Right renal pelvis (tissue), 4 donors: ENCODE results near the gene MN1. TPM values are rescaled to one million over a fixed set of nuclear protein-coding genes. Genes with fewer than 3 reads are reported as not detected.

Experiments used
- DNase-seq, 4 donors: peaks; one replicate each; pipeline ENCODE4 v3.0.0-alpha.2; 2013; ENCODE audit warnings: low read depth in 4 of 4, low spot score in 3 of 4, missing footprints in 1 of 4
- polyA plus RNA-seq, 4 donors: library from polyadenylated mRNA; unstranded; fragments of 120-200 nt; gene quantifications; one replicate each; pipeline ENCODE4 v1.2.1, GENCODE V29; 2013; ENCODE audit not compliant: insufficient read length in 4 of 4

Gene MN1
- polyA plus RNA-seq, 4 donors = 6.7 to 10.2 (median 8.3) TPM

- DNase-seq = no peak
These were observed 15.1 kb downstream of the MN1 start for GRCh38 chr22:27786291-27786932.

DNA sequence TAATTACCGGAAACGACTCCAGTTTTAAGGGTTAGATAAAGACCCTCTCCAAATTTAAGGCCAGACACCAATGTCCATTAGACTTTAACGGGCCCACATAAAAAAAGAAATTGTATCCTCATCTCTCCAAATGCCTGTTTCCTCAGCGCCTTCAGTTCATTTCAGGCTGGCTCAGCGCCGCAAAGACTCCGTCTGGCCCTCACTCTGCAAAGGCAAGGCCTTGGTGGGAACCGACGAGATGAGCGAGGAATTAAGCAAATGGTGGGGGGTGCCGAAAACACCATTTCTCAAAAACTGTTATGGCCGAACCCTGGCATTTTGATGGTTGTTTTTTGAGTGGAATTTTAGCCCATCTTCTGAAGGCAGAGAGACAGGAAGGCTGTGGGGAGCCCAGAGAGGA, 15.7 kb downstream of the MN1 start:
- DNase-seq = no peak

GRCh38 chr22:27784120-27784475, 17.5 kb downstream of the MN1 start:
- DNase-seq = no peak

DNA sequence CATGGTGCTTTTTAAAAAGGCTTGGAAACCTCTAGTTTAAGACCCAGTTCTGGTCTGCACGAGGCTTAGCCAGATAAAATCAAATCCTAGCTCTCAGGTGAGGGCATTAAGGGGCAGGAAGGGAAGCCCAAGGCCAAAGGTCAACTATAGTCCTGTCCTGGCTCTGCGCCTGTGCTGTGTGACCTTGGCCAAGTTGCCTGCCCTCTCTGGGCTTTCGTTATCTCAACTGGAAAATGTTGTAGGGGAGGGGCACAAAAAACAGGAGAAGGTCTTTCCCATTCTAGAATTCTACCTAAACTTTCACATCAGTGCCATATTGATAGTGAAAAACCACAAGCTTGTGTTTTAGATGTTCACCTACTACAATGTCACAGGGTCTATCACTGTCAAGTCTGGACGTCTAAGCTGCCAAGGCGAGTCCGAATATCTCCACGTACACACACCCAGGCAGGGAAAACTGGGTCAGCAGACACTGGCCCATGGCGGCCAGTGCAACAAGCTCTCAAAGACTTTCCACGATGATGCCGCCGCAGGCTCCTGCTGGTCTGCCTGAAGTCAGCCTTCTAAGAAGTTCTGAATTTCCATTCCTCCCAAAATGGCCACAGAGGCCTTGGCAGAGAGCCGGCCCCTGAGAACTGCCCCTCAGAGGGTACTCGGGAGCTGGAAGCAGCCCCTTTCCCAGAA, 18.0 kb downstream of the MN1 start:
- DNase-seq = no peak

DNA sequence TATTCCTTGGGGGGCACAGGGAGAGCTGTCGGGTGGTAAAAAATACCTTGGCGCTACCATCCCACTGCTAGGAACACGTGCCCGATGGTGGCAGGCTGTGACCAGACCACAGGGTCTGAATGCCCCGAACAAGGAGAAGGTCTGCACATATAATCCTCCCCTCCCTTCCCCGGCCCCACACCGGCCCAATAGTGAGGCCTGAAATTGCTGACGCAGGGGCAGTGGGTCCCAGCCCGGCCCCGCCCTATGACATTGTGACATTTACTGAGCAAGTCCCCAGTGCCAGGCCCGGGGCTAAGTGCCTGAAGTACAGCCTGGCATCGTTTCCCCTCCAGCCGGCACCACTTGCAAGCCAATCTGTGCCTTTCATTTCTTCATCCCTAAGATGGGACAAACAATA, 19.5 kb downstream of the MN1 start:
- no peak for DNase-seq

- DNase-seq = no peak
These were observed 21.4 kb downstream of the MN1 start for GRCh38 chr22:27780161-27780575.

GRCh38 chr22:27779643-27780042, 21.9 kb downstream of the MN1 start:
- no peak for DNase-seq

GRCh38 chr22:27778294-27779090, 23.1 kb downstream of the MN1 start:
- no peak for DNase-seq

DNA sequence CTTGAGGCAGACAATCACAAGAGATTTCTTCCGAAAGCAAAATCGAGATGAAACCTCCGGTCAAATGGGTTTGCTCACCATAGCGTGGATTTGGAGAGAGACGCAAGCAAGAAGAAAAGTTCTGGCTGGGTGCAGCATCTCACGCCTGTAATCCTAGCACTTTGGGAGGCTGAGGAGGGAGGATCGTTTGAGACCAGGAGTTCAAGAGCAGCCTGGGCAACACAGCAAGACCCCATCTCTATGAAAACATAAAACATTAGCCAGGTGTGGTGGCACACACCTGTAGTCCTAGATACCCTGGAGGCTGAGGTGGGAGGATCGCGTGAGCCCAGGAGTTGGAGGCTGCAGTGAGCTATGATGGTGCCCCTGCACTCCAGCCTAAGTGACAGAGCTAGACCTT, 24.4 kb downstream of the MN1 start:
- no peak for DNase-seq

DNA sequence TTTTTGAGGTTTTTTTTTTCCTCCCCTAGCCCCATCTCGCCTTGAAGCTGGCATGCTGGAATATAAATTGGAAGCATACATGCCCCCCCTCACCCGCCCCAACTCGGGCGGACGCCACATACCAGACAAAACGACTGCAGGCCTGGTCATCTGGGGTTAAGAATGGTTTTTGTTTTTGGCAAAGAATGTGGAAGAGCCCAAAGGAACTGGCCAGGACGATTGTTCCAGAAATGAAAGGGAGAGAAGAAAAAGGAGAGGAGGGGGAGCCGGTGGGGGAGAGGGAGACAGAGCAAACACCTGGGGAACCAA, 25.0 kb downstream of the MN1 start:
- no peak for DNase-seq

DNA sequence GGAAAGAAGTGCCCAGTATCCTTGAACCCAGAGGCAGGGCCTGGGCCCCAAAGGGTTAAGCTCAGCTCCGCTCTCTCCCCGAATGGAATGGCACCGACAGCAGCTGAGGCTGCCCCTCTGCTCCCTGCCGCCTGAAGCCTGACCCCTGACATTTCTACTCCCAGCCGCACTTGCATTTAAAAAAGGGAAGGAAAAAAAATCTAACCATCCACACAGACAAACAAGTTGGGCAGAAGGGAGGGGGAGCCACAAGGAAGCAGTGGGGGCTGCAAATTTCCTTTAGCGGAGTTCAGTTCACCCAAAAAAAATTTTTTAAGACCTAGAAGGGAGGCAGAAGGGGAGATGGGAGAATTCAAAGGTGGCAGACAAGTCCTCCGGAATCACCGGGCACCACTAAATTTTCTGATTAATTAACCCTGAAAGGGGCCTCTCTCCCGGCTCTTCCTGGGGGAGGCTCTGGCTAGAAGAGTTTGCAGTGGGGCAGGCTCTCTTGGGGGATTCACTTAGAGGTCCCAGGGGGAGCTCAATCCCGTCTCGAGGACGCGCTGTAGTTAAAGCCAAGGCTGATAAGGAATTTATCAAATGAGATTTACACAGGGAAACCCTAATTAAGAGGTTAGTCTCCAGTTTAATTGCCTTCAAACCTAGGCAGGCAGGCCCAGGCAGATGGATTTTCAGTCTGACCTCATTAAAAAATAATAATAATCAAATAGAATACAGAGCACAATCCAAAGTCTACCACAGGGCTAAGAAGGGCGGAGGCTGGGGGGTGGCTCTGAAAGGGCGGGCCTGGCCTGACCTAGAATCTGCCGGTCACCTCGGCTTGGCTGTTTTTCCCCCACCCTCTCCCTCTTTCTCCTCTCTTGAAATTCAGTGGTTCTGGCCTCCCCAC, 25.6 kb downstream of the MN1 start:
- no peak for DNase-seq

DNA sequence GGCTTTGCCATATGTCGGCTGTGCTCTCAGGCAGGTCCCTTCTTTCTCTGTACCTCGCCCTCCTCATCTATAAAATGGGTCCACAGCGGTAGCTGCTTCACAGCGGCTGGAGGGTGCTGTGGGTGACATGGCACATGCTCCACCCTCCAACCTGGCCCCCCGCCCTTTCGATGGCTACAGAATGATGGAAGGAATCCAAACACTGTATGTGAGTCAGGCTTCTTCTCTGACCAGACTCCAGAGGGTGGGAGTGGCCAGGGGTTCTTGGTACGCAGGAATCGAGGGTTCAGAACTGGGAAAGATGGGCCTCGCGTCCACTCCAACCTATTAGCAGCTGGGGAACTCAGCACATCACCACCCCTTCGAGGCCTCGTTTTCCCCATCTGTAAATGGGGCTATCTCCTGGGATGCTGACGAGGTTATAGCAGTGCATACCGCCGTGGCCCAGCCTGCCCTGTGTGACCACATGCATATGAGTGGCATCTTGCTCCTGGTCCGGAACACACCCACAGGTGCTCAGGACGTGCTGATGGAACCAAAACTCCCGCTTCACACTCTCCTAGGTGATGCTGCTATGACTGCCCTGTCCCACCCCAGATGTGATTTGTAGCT, 26.4 kb downstream of the MN1 start:
- DNase-seq = no peak

DNA sequence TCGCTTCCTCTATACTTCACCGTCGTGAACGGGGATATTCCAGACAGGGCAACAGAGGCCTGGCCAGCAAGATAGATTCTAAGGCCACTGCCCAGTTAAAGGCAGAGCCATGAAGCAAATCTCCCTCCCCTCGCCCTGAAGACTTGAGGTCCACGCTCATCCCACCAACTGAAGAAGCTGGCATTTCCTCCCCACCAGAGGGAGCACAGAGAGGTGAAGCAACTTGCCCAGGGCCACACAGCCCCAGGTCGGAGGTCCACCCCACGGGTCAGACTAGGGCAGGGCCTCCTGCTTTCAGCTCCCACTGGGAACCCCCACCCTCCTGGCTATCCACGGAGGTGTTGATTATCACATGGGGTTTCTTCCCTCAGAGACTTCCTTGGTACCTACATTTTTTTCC, 27.4 kb downstream of the MN1 start:
- no peak for DNase-seq

DNA sequence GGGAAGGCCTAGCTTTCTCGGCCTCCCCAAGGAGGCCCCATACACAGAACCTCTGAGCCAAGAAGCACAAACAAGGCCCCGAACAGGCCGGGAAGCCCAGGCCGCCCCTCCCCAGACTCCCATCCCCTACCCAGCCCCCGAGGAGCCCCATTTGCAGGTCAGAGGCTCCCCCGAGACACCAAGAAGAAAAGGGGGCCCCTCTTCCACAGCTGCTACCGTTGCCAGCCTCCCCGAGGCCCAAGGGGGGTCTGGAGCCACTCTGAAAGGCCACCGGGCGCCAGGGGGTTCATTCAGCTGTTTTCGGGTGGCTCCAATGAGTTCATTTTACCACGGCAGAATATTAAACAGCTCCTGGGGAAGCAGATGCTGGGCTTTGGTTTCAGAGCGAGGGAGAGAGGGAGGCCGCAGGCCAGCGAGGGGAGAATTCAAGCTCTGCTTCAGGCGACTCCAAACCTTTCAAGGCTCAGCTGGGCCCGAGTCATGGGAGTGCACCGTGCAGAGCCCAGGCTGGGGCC, 28.5 kb downstream of the MN1 start:
- DNase-seq = no peak

DNA sequence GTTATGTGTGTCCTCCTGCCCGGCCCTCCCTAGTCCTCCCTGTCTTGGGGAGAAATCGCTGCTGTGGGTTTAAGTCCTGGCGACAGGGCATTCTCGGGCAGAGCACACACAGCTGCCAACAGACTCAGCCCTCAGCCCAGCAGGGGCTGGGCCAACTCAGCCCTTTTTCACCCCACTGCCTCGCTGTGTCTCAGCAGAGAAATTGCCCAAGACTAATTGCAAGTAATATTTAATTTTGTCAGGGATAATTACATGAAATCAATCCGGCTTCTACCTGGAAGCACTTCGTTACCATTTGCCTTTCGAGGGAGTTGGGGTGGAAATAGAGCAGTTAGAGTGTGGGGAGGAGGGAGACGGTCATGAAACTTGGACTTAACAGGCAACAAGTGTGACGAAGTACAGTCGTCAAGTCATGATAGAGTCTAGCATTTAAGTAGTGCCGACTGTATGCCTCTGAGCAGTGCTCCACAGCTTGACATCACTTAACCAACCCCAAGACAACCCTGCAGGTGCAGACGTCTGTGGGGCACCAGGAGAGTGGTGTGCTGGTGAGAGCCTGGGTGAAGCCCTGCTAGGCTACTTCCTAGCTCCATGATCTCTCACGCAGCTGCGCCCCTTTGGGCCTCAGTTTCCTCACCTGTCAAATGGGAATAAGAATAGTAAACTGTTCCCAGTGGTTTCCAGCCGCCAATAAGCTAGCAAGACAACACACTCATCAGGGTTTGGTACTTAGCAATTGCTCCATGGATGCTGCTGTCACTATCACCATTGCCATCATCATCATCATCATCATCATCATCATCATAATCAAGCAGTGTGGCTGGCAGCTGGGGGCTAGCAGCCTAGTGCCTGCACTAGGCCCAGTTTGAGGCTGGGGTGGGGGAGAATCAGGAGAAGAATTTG, 29.2 kb downstream of the MN1 start:
- DNase-seq = no peak

GRCh38 chr22:27771637-27772036, 29.9 kb downstream of the MN1 start:
- no peak for DNase-seq

DNA sequence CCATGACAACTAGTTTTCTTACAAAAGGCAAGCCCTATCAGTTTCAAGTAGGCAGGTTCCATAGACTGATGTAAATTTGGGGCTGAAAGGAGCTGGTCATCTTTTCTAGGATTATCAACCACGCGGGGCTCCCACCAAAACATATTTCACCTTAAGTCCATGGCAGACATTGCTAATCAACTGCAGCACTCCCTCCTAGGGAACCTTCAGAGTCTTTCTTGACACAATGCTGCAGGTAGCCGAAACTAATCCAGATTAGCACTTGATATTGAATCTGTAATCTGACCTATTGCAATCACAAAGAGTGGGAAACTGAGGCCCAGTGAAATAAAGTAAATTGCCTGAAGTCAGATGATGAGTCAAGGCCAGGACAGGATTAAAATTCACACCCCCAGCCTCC, 32.5 kb downstream of the MN1 start:
- no peak for DNase-seq

DNA sequence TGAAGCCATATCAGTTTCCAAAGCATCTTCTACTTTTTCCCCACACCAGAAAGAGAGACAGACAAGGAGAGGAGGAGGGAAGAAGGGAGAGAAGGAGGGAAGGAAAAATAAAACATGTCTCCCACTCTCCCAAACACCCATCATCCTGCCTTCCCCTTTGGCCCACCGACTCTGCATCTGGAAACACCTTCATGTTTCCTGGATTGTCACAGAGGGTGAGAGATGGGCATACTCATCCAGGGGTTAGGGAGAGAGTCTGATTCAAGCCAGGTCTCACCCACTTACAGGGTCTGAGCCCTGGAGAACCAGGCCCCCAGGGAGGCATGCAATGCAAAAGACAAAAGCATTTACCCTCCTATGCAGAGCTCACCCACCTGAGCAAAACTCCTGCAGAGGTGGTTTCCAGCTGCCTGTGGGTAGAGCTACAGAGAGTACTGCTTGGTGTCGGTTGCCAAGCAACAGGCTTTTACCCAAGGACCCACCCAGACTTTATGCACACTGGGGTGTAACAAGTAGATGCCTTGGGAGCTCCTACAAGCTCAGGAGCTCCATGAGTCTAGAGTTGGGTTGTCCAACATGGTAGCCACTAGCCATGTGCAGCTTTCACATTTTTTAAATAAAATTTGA, 33.4 kb downstream of the MN1 start:
- no peak for DNase-seq

DNA sequence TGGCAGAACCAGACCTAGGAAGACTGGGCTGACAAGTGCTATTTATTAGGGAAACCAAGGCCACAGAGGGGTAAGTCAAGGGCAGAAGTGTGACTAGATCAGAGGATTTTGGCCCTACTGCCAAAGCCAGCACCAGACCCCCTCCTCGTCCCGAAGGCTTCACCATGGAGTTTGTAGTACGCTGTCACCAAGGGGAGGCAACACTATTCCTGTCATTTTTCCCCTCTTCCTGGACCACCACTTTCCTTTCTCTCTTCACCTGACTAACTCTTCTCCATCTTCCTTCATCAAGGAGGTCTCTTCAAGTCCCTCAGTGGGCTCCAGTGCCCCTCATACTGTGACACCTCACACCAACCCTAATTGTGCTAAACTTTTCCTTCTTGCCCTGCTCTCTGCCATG, 34.9 kb downstream of the MN1 start:
- DNase-seq = no peak
